GM18511 (cell line): ENCODE data around the gene MED15.
A peak's percentile ranks its signal among the peaks of the same experiment; 100 is the strongest.
"Not testable (repeated sequence)": the region's sequence is repeated elsewhere in the genome, so short reads cannot be mapped to it uniquely, and the experiment has no call there.

Source experiments
- ATAC-seq: cut with Tn5 transposase; IDR thresholded peaks from one replicate; pipeline ENCODE4 v1.9.1; 2021; ENCODE audit warnings: mild to moderate bottlenecking, moderate library complexity; ENCODE audit not compliant: unreplicated experiment

The MED15 gene

GRCh38 chr22:20615533-20616450 is 108.4 kb downstream of the MED15 start:
- ATAC-seq = no peak

DNA sequence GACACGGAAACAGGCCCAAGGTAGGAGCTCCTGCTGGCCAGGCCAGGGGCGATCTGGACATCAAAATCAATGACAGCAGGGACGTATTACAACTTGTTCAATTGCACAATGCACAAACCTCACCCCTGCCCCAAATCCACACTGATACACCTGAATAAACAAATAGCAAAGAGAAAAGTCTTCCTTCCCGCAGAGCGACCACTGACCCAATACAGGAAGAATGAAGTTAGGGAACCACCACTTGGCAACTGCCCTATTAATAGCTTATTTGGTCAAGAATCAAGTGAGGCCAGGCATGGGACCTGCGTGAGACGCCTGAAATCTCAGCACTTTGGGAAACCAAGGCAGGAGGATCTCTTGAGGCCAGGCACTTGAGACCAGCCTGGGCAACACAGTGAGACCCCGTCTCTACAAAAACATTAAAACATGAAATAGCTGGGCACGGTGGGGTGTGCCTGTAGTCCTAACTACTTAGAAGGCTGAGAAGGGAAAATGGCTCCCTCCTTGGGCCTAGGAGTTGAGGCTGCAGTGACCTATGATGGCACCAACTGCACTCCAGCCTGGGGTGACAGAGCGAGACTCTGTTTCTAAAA is 109.1 kb downstream of the MED15 start:
- no peak for ATAC-seq

DNA sequence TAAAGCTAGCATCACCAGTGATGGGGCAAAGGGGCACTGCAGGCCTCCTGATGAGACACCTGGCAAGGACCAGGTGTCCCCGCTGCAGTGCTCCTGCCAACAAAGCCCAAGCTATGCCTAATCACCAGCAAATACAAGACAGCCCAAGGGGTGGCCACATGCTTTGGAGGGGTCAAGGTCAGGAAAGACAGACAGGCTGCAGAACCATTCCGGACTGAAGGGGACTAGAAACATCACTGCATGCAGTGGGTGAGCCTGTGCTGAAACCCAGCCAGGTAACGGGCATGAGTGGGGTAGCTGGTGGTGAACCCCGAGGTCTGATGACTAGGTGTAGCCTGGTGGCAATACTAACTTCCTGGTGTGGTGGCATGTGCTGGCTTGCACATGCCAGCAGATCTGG is 111.1 kb downstream of the MED15 start:
- no peak for ATAC-seq

- no peak for ATAC-seq
These were observed 111.9 kb downstream of the MED15 start for GRCh38 chr22:20619045-20619892.

- ATAC-seq = not testable (repeated sequence)
These were observed 112.4 kb downstream of the MED15 start for GRCh38 chr22:20619893-20620194.

- ATAC-seq = no peak
These were observed 113.8 kb downstream of the MED15 start for GRCh38 chr22:20621162-20621561.

GRCh38 chr22:20622650-20623339 is 115.4 kb downstream of the MED15 start:
- no peak for ATAC-seq

GRCh38 chr22:20624161-20624616 is 116.8 kb downstream of the MED15 start:
- ATAC-seq = peak; percentile 79

DNA sequence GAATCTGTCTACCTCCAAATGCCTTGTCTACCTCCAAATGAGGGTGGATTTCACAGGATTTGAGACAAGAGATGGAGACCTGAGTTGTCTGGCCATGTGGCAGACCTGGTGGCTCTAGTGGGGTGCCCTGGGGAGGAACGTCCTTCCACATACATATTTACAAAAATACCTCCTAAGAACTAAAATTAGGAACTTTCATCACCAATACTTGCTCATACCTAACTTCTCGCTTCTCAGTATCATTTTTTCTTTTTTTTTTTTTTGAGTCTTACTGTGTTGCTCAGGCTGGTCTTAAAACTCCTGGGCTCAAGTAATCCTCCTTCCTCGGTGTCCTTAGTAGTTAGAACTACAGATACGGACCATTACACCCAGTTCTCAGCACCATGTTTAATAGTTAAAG is 117.9 kb downstream of the MED15 start:
- no peak for ATAC-seq

- ATAC-seq = no peak
These were observed 119.4 kb downstream of the MED15 start for GRCh38 chr22:20626811-20627210.

DNA sequence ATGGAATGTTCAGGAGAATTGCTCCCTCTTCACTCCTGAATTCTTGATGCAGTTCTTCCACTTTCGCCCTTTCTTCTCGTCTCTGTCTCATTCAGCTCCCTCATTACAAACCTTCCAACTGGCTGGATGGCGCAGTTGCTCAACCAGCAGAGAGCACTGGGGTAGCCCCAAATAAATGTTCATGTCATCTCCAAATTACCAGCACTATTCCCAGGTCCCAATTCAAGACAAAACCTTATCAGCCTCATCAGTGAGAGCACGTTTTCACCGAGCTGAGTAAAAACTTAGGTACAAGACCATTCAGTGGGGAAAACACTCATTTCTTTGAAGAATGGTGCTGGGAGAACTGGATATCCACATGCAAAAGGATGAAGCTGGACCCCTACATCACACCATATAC is 120.0 kb downstream of the MED15 start:
- no peak for ATAC-seq

GRCh38 chr22:20628081-20628939 is 120.9 kb downstream of the MED15 start:
- no peak for ATAC-seq

DNA sequence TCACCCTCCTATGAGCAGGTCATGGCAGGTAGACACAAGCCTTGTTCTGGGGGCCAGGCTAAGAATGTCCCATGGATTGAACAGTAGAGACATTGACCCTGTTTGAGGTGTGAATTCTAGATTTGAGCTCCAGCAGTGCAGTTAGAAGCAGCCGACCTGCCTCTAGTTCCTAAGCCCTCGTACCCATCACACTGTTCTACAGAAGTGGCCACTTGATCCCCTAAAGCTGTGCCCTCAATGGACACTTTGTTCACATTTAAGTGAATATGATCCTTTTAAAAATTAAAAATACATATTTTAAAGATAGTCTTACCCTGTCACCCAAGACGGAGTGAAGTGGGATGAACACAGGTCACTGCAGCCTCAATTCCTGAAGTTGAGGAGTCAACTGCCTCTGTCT is 122.0 kb downstream of the MED15 start:
- ATAC-seq = no peak

DNA sequence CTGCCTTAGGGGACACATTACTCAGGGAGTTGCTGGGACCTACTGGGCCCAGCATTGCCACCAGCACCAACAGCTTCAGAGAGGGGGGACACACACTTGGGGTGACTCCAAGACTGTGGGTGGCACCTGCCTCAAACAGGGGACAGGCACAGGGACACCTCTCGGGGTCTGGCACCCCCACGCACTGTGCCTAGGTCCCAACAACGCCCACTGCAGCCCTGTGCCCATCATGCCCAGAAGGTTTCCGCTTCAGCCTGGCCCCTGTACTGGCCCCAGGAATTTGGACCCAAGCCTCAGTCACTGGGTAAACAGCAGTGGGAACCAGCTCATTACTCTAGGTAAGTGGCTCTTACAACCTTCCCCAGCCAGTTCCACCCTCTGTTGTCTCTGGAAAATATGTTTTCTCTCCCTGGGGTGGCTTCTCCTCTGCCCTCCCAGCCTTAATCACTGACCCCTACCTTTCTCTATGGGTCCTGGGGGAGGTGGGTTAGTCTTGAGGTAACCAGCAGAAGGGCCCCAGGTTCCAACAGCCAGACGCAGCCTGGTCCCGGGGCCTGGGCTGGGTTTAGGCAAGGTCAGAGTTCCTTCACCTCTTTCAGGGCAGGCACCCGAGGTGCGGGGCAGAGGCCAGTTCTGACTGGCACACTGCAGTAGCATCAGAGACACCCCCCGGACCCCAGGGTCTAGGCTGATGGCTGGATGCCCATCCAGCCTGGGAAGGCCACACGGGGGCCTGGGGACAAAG is 123.6 kb downstream of the MED15 start:
- ATAC-seq = no peak

DNA sequence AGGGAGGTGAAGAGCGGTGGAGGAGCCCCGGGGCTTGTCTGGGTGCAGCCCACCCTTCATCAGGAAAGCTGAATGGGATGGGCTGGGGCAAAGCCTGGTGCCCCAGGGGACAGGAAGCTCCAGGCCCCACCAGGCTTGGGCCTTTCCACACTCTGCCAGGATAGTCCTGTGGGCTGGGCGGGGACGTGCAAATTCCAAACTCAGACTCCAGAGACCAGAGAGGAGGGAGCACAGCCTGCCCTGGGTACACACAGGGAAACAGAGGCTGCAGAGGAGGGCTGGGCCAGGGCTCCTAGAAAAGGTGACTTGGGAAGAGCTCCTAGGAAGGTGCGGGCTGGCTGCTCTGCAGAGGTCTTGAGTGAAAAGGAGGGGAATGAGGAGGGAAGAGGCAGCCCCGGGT is 124.7 kb downstream of the MED15 start:
- ATAC-seq = no peak

GRCh38 chr22:20632518-20632917 is 125.1 kb downstream of the MED15 start:
- no peak for ATAC-seq

DNA sequence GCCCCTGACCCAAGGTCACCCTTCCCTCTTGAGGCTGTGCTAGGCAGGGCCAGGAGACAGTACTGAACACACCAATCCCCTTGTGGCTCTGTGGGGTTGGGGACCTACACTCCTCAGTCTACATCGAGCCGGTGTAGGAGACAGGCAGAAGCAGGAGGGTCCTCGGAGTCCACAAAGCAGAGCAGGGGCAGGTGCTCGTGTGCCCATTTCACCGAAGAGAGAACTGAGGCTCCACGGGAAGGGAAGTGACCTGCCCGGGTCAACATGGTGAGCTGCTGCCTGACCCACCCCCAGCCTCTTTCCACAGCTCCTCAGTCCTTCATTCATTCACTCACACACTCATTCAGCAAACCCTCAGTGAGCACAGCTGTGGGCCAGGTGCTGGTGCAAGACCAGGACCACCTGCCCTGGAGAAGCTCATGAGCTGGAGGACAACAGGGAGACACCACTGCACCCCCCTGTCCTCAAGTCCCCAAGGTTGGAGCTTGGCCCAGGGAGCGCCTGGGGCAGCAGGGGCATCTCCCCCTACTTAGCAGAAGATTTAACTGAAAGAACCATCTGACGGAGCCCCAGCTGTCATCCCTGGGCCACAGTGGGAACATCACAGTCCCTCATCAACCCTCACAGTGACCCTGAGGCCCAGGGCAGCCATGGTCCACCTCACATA is 127.3 kb downstream of the MED15 start:
- ATAC-seq = no peak

- ATAC-seq = no peak
These were observed 127.8 kb downstream of the MED15 start for GRCh38 chr22:20635227-20635591.
